H9 (cell line): ENCODE results near the gene ARHGAP4. TPM values are rescaled to one million over a fixed set of nuclear protein-coding genes. Genes with fewer than 3 reads are reported as not detected.

Experiments
- DNase-seq: peaks from one replicate; pipeline ENCODE4 v3.0.0-alpha.2; 2017
- H2AFZ ChIP-seq: one replicate; pipeline ENCODE4 v1.6.1; 2013; ENCODE audit warnings: mild to moderate bottlenecking, low read length, control low read depth, moderate library complexity
- H2AK5ac ChIP-seq: 2 replicates; pipeline ENCODE4 v1.6.1; 2013; ENCODE audit warnings: low read length, control low read depth, mixed read lengths; ENCODE audit not compliant: insufficient read length
- H2BK120ac ChIP-seq: one replicate; pipeline ENCODE4 v1.6.1; 2013; ENCODE audit warnings: low read depth, mild to moderate bottlenecking, low read length, control low read depth, inconsistent platforms; ENCODE audit not compliant: poor library complexity, severe bottlenecking
- H2BK12ac ChIP-seq: 2 replicates; pipeline ENCODE4 v1.6.1; 2013; ENCODE audit warnings: low read length, control low read depth, mixed read lengths, low read depth; ENCODE audit not compliant: insufficient read length
- H2BK15ac ChIP-seq: 2 replicates; pipeline ENCODE4 v1.6.1; 2013; ENCODE audit warnings: low read depth, low read length, control low read depth
- H2BK20ac ChIP-seq: one replicate; pipeline ENCODE4 v1.6.1; 2013; ENCODE audit warnings: low read depth, mild to moderate bottlenecking, low read length, control low read depth, inconsistent platforms; ENCODE audit not compliant: poor library complexity, severe bottlenecking
- H2BK5ac ChIP-seq: 2 replicates; pipeline ENCODE4 v1.6.1; 2013; ENCODE audit warnings: low read length, control low read depth, mixed read lengths; ENCODE audit not compliant: insufficient read length
- H3K14ac ChIP-seq: 2 replicates; pipeline ENCODE4 v1.6.1; 2013; ENCODE audit warnings: low read length, control low read depth; ENCODE audit not compliant: insufficient read depth
- H3K18ac ChIP-seq: 2 replicates; pipeline ENCODE4 v1.6.1; 2013; ENCODE audit warnings: low read depth, mild to moderate bottlenecking, mixed read lengths, low read length, control low read depth; ENCODE audit not compliant: insufficient read length
- H3K23ac ChIP-seq: 2 replicates; pipeline ENCODE4 v1.6.1; 2013; ENCODE audit warnings: low read length, control low read depth, mixed read lengths, low read depth; ENCODE audit not compliant: insufficient read length
- H3K23me2 ChIP-seq: 2 replicates; pipeline ENCODE4 v1.6.1; 2013; ENCODE audit warnings: low read depth, mild to moderate bottlenecking, mixed read lengths, low read length, control low read depth; ENCODE audit not compliant: insufficient read length, poor library complexity, severe bottlenecking
- H3K27ac ChIP-seq: 2 replicates; pipeline ENCODE4 v1.5.1; 2013; ENCODE audit warnings: low read length, control low read depth, mixed read lengths, low read depth; ENCODE audit not compliant: insufficient read length
- H3K27me3 ChIP-seq: 2 replicates; pipeline ENCODE4 v1.6.1; 2013; ENCODE audit warnings: low read length, control low read depth, inconsistent platforms; ENCODE audit not compliant: insufficient read depth
- H3K4ac ChIP-seq: 2 replicates; pipeline ENCODE4 v1.6.1; 2013; ENCODE audit warnings: low read depth, mild to moderate bottlenecking, control low read depth, inconsistent platforms, low read length, moderate library complexity
- H3K4me1 ChIP-seq: 2 replicates; pipeline ENCODE4 v1.6.1; 2013; ENCODE audit warnings: low read length, control low read depth, inconsistent platforms; ENCODE audit not compliant: insufficient read depth
- H3K4me2 ChIP-seq: 2 replicates; pipeline ENCODE4 v1.6.1; 2013; ENCODE audit warnings: low read length, control low read depth, mixed read lengths; ENCODE audit not compliant: insufficient read length, insufficient read depth
- H3K56ac ChIP-seq: 2 replicates; pipeline ENCODE4 v1.6.1; 2013; ENCODE audit warnings: low read depth, mild to moderate bottlenecking, mixed read lengths, low read length, control low read depth; ENCODE audit not compliant: insufficient read length
- H3K79me1 ChIP-seq: 2 replicates; pipeline ENCODE4 v1.6.1; 2013; ENCODE audit warnings: low read depth, mild to moderate bottlenecking, moderate library complexity, low read length, control low read depth, inconsistent platforms; ENCODE audit not compliant: insufficient read depth, poor library complexity, severe bottlenecking
- H3K79me2 ChIP-seq: 2 replicates; pipeline ENCODE4 v1.6.1; 2013; ENCODE audit warnings: low read length, control low read depth, inconsistent platforms; ENCODE audit not compliant: insufficient read depth
- H3K9ac ChIP-seq: 2 replicates; pipeline ENCODE4 v1.6.1; 2013; ENCODE audit warnings: low read length, control low read depth, mixed read lengths; ENCODE audit not compliant: insufficient read length; ENCODE audit errors: extremely low read depth
- H3K9me3 ChIP-seq: one replicate; pipeline ENCODE4 v1.6.1; 2013; ENCODE audit warnings: low read depth, low read length, inconsistent platforms; ENCODE audit not compliant: control insufficient read depth
- H3T11ph ChIP-seq: one replicate; pipeline ENCODE4 v1.6.1; 2013; ENCODE audit warnings: mild to moderate bottlenecking, low read length, control low read depth, inconsistent platforms
- H4K20me1 ChIP-seq: one replicate; pipeline ENCODE4 v1.6.1; 2013; ENCODE audit not compliant: control insufficient read depth, insufficient read length, insufficient read depth
- H4K5ac ChIP-seq: 2 replicates; pipeline ENCODE4 v1.6.1; 2013; ENCODE audit warnings: low read depth, mild to moderate bottlenecking, mixed read lengths, low read length, control low read depth; ENCODE audit not compliant: insufficient read length
- H4K8ac ChIP-seq: replicated peaks from 2 replicates; pipeline ENCODE4 v1.6.1; 2013; ENCODE audit warnings: low read length, control low read depth, mixed read lengths, low read depth; ENCODE audit not compliant: insufficient read length
- H4K91ac ChIP-seq: 2 replicates; pipeline ENCODE4 v1.6.1; 2013; ENCODE audit warnings: low read depth, mild to moderate bottlenecking, moderate library complexity, mixed read lengths, low read length, control low read depth; ENCODE audit not compliant: insufficient read length
- H3K27ac Mint-ChIP-seq, 3 experiments: 2 replicates in 2 of 3; 3 replicates in 1 of 3; pipeline ENCODE4 v1.8.0; 2020 to 2021; ENCODE audit warnings: mixed read lengths in 3 of 3, mild to moderate bottlenecking in 1 of 3, moderate library complexity in 1 of 3
- H3K27me3 Mint-ChIP-seq: 2 replicates; pipeline ENCODE4 v1.8.0; 2021; ENCODE audit warnings: low read depth, mild to moderate bottlenecking, moderate library complexity, mixed read lengths
- H3K36me3 Mint-ChIP-seq, 3 experiments: 2 replicates in 2 of 3; 3 replicates in 1 of 3; pipeline ENCODE4 v1.8.0; 2020 to 2021; ENCODE audit warnings: low read depth in 3 of 3, mixed read lengths in 3 of 3; ENCODE audit not compliant: insufficient read depth in 1 of 3
- H3K4me1 Mint-ChIP-seq, 2 experiments: 2 replicates each; pipeline ENCODE4 v1.8.0; 2020; ENCODE audit warnings: mixed read lengths in 2 of 2
- H3K4me3 Mint-ChIP-seq, 2 experiments: 2 replicates in 1 of 2; 3 replicates in 1 of 2; pipeline ENCODE4 v1.8.0; 2020 to 2021; ENCODE audit warnings: mild to moderate bottlenecking in 2 of 2, mixed read lengths in 2 of 2, moderate library complexity in 1 of 2
- H3K9me3 Mint-ChIP-seq, 2 experiments: 2 replicates in 1 of 2; 3 replicates in 1 of 2; pipeline ENCODE4 v1.8.0; 2020; ENCODE audit warnings: mild to moderate bottlenecking in 2 of 2, mixed read lengths in 2 of 2, moderate library complexity in 1 of 2
- WGBS: extraction: QIAGEN DNeasy Blood & Tissue Kit; methylation state at CpG from one replicate; pipeline ENCODE4 v1.1.7; 2013; ENCODE audit warnings: missing lambda C conversion rate, low lambda C conversion rate, mixed read lengths; ENCODE audit not compliant: insufficient read length; ENCODE audit errors: extremely low coverage; 5-methylcytosine and 5-hydroxymethylcytosine counted together
- total RNA-seq: library from RNA; stranded (reverse); gene quantifications from 2 replicates; pipeline ENCODE4 v1.2.1, GENCODE V29; 2021
- TF ChIP-seq, protein P1 (sequence below): fragments of 200-600 bp; sonication (generic); conservative IDR thresholded peaks from 3 replicates; pipeline ENCODE4 v1.8.0; 2021; ENCODE audit warnings: antibody characterized with exemption, mild to moderate bottlenecking

ARHGAP4 gene
- total RNA-seq, 1 experiment from 2014 or later = 37.8 TPM

DNA sequence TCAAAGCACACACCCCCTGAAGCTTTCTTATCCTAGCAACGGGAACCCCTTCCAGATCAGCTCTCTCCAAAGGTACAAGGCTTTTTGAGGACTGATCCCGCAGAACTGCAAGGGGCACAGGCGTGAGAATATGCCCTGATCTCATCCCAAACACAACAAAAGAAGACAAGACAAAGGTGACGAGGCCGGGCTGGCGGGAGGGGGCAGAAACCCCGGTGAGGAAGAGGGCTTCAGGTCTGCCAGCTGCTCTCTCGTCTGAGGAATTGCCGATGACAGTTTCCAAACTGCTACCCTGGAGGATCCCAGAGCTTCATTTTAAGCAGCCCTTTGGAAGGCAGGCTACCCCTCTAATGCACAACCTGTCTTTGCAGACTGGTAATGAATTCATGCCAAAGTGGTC, 42.2 kb upstream of the ARHGAP4 start:
- H2BK20ac ChIP-seq = no peak overlapping the region
- no peak overlapping the region for H4K5ac ChIP-seq
- no peak overlapping the region for H2BK15ac ChIP-seq
- no peaks in the 10 kb centered on the region for H3K9me3 ChIP-seq
- H3K27ac Mint-ChIP-seq = peak overlapping the region; percentile 5 to 47 (median 23); a peak in 3 of 7 replicates
- no peak overlapping the region for H4K91ac ChIP-seq
- H3K4me1 ChIP-seq = peaks cover 4% of the 10 kb centered on the region; the same call in 1 of the 2 replicates
- H3K9me3 Mint-ChIP-seq = peaks cover 3 to 5% of the 10 kb centered on the region in 2 experiments; a peak in 3 of 5 replicates
- no peak overlapping the region for H3K9ac ChIP-seq
- H3K4me3 Mint-ChIP-seq = peak overlapping the region; percentile 100
- no peak overlapping the region for H3K27ac ChIP-seq
- no peak overlapping the region for H3K23ac ChIP-seq
- no peak overlapping the region for H3K18ac ChIP-seq
- peaks cover 5% of the 10 kb centered on the region for H3K79me1 ChIP-seq
- peak overlapping the region; percentile 80 for H3K4me2 ChIP-seq
- no peak overlapping the region for H4K8ac ChIP-seq
- no peaks in the 10 kb centered on the region for H4K20me1 ChIP-seq
- no peak overlapping the region for H2BK12ac ChIP-seq
- H3K27me3 ChIP-seq = no peaks in the 10 kb centered on the region
- no peak overlapping the region for H3K14ac ChIP-seq
- TF ChIP-seq, protein P1, sequence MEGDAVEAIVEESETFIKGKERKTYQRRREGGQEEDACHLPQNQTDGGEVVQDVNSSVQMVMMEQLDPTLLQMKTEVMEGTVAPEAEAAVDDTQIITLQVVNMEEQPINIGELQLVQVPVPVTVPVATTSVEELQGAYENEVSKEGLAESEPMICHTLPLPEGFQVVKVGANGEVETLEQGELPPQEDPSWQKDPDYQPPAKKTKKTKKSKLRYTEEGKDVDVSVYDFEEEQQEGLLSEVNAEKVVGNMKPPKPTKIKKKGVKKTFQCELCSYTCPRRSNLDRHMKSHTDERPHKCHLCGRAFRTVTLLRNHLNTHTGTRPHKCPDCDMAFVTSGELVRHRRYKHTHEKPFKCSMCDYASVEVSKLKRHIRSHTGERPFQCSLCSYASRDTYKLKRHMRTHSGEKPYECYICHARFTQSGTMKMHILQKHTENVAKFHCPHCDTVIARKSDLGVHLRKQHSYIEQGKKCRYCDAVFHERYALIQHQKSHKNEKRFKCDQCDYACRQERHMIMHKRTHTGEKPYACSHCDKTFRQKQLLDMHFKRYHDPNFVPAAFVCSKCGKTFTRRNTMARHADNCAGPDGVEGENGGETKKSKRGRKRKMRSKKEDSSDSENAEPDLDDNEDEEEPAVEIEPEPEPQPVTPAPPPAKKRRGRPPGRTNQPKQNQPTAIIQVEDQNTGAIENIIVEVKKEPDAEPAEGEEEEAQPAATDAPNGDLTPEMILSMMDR = no peak
- no peak overlapping the region for H2AK5ac ChIP-seq
- H3K36me3 Mint-ChIP-seq = peaks cover 18 to 42% (median 24%) of the 10 kb centered on the region in 3 experiments
- H3K56ac ChIP-seq = no peak overlapping the region
- H3T11ph ChIP-seq = no peak overlapping the region
- H3K4ac ChIP-seq = no peak overlapping the region
- no peak overlapping the region for H2BK120ac ChIP-seq
- H2AFZ ChIP-seq = no peak overlapping the region
- no peak overlapping the region for H2BK5ac ChIP-seq
- H3K4me1 Mint-ChIP-seq = peaks cover 32 to 42% of the 10 kb centered on the region in 2 experiments
- peaks cover 16% of the 10 kb centered on the region for H3K23me2 ChIP-seq
- no peaks in the 10 kb centered on the region for H3K27me3 Mint-ChIP-seq
- H3K79me2 ChIP-seq = peaks cover 50% of the 10 kb centered on the region; the same call in 1 of the 2 replicates
- WGBS = no CpG with 5 or more reads among the region's 9 CpGs
- DNase-seq = no peak
